ENCODE measurements around the gene CACNA2D3. TPM values are rescaled to one million over a fixed set of nuclear protein-coding genes. Genes with fewer than 3 reads are reported as not detected.

The CACNA2D3 gene
- polyA plus RNA-seq, 2 of the 4 experiments (the other 2 are of a cell fraction): 0.04 to 0.05 TPM

- POLR2A ChIA-PET: no interaction called here
- CTCF ChIA-PET: no interaction called here
- Histone ChIP-seq H3K4me1 (no peaks in the 10 kb centered on the region), H3K9me3 (no peaks in the 10 kb centered on the region), H3K4me3 (no peak overlapping the region), H3K4me2 (no peak overlapping the region), H3K27ac (no peak overlapping the region)
- ATAC-seq (no peak), FAIRE-seq (no peak), DNase-seq (ENCODE audit: low read depth in 1 of 2, low spot score in 1 of 2) (no peak)
- WGBS (ENCODE audit: missing lambda C conversion rate): 59% methylated on average over 4 of the region's 4 CpGs
- TF ChIP-seq BHLHE40 (IDR thresholded peaks at IDR 0.05; ENCODE audit: low read depth, low read length): no peak
- TF ChIP-seq HOXA7 (CRISPR knock-in tag; IDR thresholded peaks at IDR 0.05): no peak
- TF ChIP-seq CTCF (IDR thresholded peaks at IDR 0.05): no peak
- TF ChIP-seq PHF8 (IDR thresholded peaks at IDR 0.05; ENCODE audit: borderline replicate concordance, low read depth): no peak
- TF ChIP-seq FOSB (CRISPR knock-in tag; IDR thresholded peaks at IDR 0.05): no peak
Measured at GRCh38 chr3:54349231-54349652, 226.9 kb downstream of the CACNA2D3 start.

DNA sequence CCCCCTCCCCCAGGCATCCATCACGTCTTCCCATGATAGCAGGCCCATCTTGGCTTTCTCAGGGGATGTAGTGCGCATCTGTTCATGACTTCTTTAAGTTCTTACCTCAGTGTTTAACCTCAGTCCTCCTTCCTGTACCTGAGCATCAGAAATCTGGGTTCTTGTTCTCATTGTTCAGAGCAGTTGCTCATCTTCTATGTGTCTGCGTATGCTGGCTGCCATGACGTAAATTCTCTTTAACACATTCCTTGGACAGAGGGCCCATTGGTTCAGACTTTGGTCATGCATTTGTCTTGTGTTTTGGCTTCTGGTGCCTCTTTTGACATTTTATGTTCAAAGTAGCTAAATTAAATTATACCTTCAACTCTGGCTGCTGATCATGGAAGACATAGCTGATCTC lies 227.3 kb downstream of the CACNA2D3 start:
- no peak for ATAC-seq
- no peak for DNase-seq (ENCODE audit: low read depth in 1 of 2, low spot score in 1 of 2)
- Histone ChIP-seq H3K27ac (no peak overlapping the region), H3K4me2 (no peak overlapping the region), H3K4me3 (no peak overlapping the region), H3K4me1 (no peaks in the 10 kb centered on the region), H3K9me3 (no peaks in the 10 kb centered on the region)
- TF ChIP-seq RARB (CRISPR knock-in tag; IDR thresholded peaks at IDR 0.05): no peak
- TF ChIP-seq, protein P1, sequence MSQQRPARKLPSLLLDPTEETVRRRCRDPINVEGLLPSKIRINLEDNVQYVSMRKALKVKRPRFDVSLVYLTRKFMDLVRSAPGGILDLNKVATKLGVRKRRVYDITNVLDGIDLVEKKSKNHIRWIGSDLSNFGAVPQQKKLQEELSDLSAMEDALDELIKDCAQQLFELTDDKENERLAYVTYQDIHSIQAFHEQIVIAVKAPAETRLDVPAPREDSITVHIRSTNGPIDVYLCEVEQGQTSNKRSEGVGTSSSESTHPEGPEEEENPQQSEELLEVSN (IDR thresholded peaks at IDR 0.05; ENCODE audit: borderline replicate concordance, low read depth): no peak
- TF ChIP-seq JUNB (IDR thresholded peaks at IDR 0.05): no peak
- TF ChIP-seq TP53 (CRISPR knock-in tag; IDR thresholded peaks at IDR 0.05): no peak
- TF ChIP-seq NPAS2 (CRISPR knock-in tag; IDR thresholded peaks at IDR 0.05; ENCODE audit: borderline replicate concordance): no peak
- no peak for TF ChIP-seq MAFK (IDR thresholded peaks at IDR 0.05; ENCODE audit: partially characterized antibody)
- TF ChIP-seq ESRRA (IDR thresholded peaks at IDR 0.05; ENCODE audit: borderline replicate concordance, low read length): no peak
- no peak for TF ChIP-seq HOXB13 (CRISPR knock-in tag; IDR thresholded peaks at IDR 0.05; ENCODE audit: low read depth)
- no peak for TF ChIP-seq FOXS1 (CRISPR knock-in tag; IDR thresholded peaks at IDR 0.05)
- no peak for TF ChIP-seq MYC (IDR thresholded peaks at IDR 0.05; ENCODE audit: borderline replicate concordance, low read length)
- TF ChIP-seq ZC3H11A (IDR thresholded peaks at IDR 0.05): no peak
- no peak for TF ChIP-seq FOSL2 (IDR thresholded peaks at IDR 0.05)
- TF ChIP-seq FOSL2 (CRISPR knock-in tag; IDR thresholded peaks at IDR 0.05): no peak
- TF ChIP-seq FOSB (CRISPR knock-in tag; IDR thresholded peaks at IDR 0.05): no peak
- TF ChIP-seq MAX (IDR thresholded peaks at IDR 0.05): no peak
- TF ChIP-seq, protein P2, sequence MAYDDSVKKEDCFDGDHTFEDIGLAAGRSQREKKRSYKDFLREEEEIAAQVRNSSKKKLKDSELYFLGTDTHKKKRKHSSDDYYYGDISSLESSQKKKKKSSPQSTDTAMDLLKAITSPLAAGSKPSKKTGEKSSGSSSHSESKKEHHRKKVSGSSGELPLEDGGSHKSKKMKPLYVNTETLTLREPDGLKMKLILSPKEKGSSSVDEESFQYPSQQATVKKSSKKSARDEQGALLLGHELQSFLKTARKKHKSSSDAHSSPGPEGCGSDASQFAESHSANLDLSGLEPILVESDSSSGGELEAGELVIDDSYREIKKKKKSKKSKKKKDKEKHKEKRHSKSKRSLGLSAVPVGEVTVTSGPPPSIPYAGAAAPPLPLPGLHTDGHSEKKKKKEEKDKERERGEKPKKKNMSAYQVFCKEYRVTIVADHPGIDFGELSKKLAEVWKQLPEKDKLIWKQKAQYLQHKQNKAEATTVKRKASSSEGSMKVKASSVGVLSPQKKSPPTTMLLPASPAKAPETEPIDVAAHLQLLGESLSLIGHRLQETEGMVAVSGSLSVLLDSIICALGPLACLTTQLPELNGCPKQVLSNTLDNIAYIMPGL (CRISPR knock-in tag; IDR thresholded peaks at IDR 0.05; ENCODE audit: borderline replicate concordance): no peak
- no peak for TF ChIP-seq NR3C1 (IDR thresholded peaks at IDR 0.05)
- no peak for TF ChIP-seq GATA3 (IDR thresholded peaks at IDR 0.05; ENCODE audit: borderline replicate concordance)
- POLR2A ChIA-PET: no interaction called here
- CTCF ChIA-PET: no interaction called here
- no peak for FAIRE-seq
- WGBS (ENCODE audit: missing lambda C conversion rate): 46% methylated on average over 4 of the region's 4 CpGs

DNA sequence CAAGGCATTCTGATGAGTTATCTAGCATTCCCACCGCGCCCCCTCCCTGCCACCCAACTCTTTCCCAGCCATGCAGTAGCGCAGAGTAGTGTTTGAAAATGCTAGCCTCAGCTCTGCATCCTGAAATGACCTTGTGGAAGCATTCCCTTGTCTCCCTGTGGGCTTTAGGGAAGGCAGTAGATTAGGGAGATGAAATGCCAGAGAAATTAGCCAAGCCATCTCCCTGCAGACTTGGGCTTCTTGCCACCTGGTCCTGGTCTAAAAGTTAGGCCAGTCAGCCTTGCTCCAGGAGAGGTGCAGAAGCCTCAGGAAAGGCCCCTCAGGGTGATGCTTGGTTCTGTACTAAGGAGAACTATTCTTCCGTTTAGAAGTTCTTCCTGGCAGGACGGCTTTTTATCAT lies 231.2 kb downstream of the CACNA2D3 start:
- H3K9me3 ChIP-seq: no peaks in the 10 kb centered on the region
- H3K4me2 ChIP-seq: no peak overlapping the region
- H3K4me1 ChIP-seq: no peaks in the 10 kb centered on the region
- POLR2A ChIA-PET: no interaction called here
- no peak overlapping the region for H3K27ac ChIP-seq
- no peak overlapping the region for H3K4me3 ChIP-seq
- WGBS (ENCODE audit: missing lambda C conversion rate): 6% methylated on average over 5 of the region's 5 CpGs
- DNase-seq (ENCODE audit: low read depth in 1 of 2, low spot score in 1 of 2) (no peak), ATAC-seq (no peak), FAIRE-seq (no peak)
- TF ChIP-seq HOXA7 (CRISPR knock-in tag; IDR thresholded peaks at IDR 0.05) (no peak), GATA3 (IDR thresholded peaks at IDR 0.05; ENCODE audit: borderline replicate concordance) (no peak), FOSL2 (IDR thresholded peaks at IDR 0.05) (no peak), FOSL2 (CRISPR knock-in tag; IDR thresholded peaks at IDR 0.05) (no peak), POLR2AphosphoS2 (conservative IDR thresholded peaks at IDR 0.05; ENCODE audit: low read length) (no peak), HOXB13 (CRISPR knock-in tag; IDR thresholded peaks at IDR 0.05; ENCODE audit: low read depth) (no peak), HES2 (IDR thresholded peaks at IDR 0.05) (no peak), ATOH8 (CRISPR knock-in tag; IDR thresholded peaks at IDR 0.05; ENCODE audit: low read depth) (no peak)
- TF ChIP-seq, protein P1 (IDR thresholded peaks at IDR 0.05; ENCODE audit: borderline replicate concordance, low read depth): no peak
- TF ChIP-seq, protein P2 (CRISPR knock-in tag; IDR thresholded peaks at IDR 0.05; ENCODE audit: borderline replicate concordance): no peak
- CTCF ChIA-PET: no interaction called here

Data from A549 (cell line).